Measurements from ENCODE around the gene CCDC88B. TPM values are rescaled to one million over a fixed set of nuclear protein-coding genes. Genes with fewer than 3 reads are reported as not detected.

CCDC88B gene
- total RNA-seq, 4 donors from 2014 or later, result 31.7 to 99.0 (median 43.9) TPM

- Histone ChIP-seq H3K4me1 (peaks cover 3 to 26% (median 9%) of the 10 kb centered on the region in 4 donors), H3K27me3 (no peaks in the 10 kb centered on the region), H3K4me3 (no peak overlapping the region), H3K36me3 (no peaks in the 10 kb centered on the region), H3K27ac (no peak overlapping the region), H3K9me3 (no peaks in the 10 kb centered on the region)
- TF ChIP-seq CTCF (IDR thresholded peaks at IDR 0.05) (peak in 4 of 6 experiments; percentile 6 to 50 (median 34)), POLR2A (IDR thresholded peaks at IDR 0.05) (no peak)
- peak in 1 of 3 donors; percentile 57 for DNase-seq
Measured at GRCh38 chr11:64343767-64344559, 4.0 kb downstream of the CCDC88B start.

GRCh38 chr11:64344787-64345186 is 4.8 kb downstream of the CCDC88B start:
- Histone ChIP-seq H3K4me3 (no peak overlapping the region), H3K27ac (no peak overlapping the region)

GRCh38 chr11:64347193-64347867 is 7.3 kb downstream of the CCDC88B start:
- H3K4me3 ChIP-seq, result no peak overlapping the region
- H3K36me3 ChIP-seq, result no peaks in the 10 kb centered on the region
- no peaks in the 10 kb centered on the region for H3K9me3 ChIP-seq
- H3K4me1 ChIP-seq, result peaks cover 0 to 6% (median 1%) of the 10 kb centered on the region in 4 donors
- no peak for DNase-seq
- H3K27ac ChIP-seq, result no peak overlapping the region
- H3K27me3 ChIP-seq, result no peaks in the 10 kb centered on the region
- TF ChIP-seq CTCF (IDR thresholded peaks at IDR 0.05), result no peak
- TF ChIP-seq POLR2A (IDR thresholded peaks at IDR 0.05), result no peak

More at GRCh38 chr11:64344787-64345186, 4.8 kb downstream of the CCDC88B start:
- Histone ChIP-seq H3K4me1 (peaks cover 3 to 22% (median 9%) of the 10 kb centered on the region in 4 donors), H3K9me3 (no peaks in the 10 kb centered on the region), H3K27me3 (no peaks in the 10 kb centered on the region), H3K36me3 (no peaks in the 10 kb centered on the region)
- TF ChIP-seq POLR2A (IDR thresholded peaks at IDR 0.05) (no peak), CTCF (IDR thresholded peaks at IDR 0.05) (no peak)
- peak in 1 of 3 donors; percentile 46 for DNase-seq

- H3K36me3 ChIP-seq, result no peaks in the 10 kb centered on the region
- no peaks in the 10 kb centered on the region for H3K9me3 ChIP-seq
- no peaks in the 10 kb centered on the region for H3K4me1 ChIP-seq
- no peak overlapping the region for H3K4me3 ChIP-seq
- TF ChIP-seq CTCF (IDR thresholded peaks at IDR 0.05), result no peak
- no peak for TF ChIP-seq POLR2A (IDR thresholded peaks at IDR 0.05)
- DNase-seq, result peak in 1 of 3 donors; percentile 49
- no peak overlapping the region for H3K27ac ChIP-seq
- H3K27me3 ChIP-seq, result no peaks in the 10 kb centered on the region
Measured at GRCh38 chr11:64348383-64349024, 8.5 kb downstream of the CCDC88B start.

- Histone ChIP-seq H3K9me3 (no peaks in the 10 kb centered on the region), H3K27ac (no peak overlapping the region), H3K4me3 (no peak overlapping the region), H3K27me3 (no peaks in the 10 kb centered on the region), H3K4me1 (no peaks in the 10 kb centered on the region), H3K36me3 (no peaks in the 10 kb centered on the region)
- no peak for DNase-seq
- TF ChIP-seq POLR2A (IDR thresholded peaks at IDR 0.05) (no peak), CTCF (IDR thresholded peaks at IDR 0.05) (no peak)
Measured at GRCh38 chr11:64349025-64349387, 9.0 kb downstream of the CCDC88B start.
